ENCODE data around the gene PALLD.

Gene PALLD

GRCh38 chr4:168631241-168632162, 134.7 kb downstream of the PALLD start:
- Mint-ChIP-seq H3K4me1 (peaks cover 56% of the 10 kb centered on the region), H3K27me3 (ENCODE audit: low read depth) (no peaks in the 10 kb centered on the region)

GRCh38 chr4:168632301-168632725, 135.5 kb downstream of the PALLD start:
- H3K27ac Mint-ChIP-seq, result peak overlapping the region; percentile 83 to 99 (median 97)
- no peak for TF ChIP-seq CTCF (IDR thresholded peaks at IDR 0.05; ENCODE audit: unreplicated experiment in 3 of 3)
- H3K9me3 Mint-ChIP-seq, result no peaks in the 10 kb centered on the region
- H3K4me3 Mint-ChIP-seq, result peak overlapping the region; percentile 91 to 98 (median 92)
- peaks cover 63% of the 10 kb centered on the region for H3K4me1 Mint-ChIP-seq
- H3K27me3 Mint-ChIP-seq (ENCODE audit: low read depth), result no peaks in the 10 kb centered on the region
- H3K36me3 Mint-ChIP-seq (ENCODE audit: low read depth), result no peaks in the 10 kb centered on the region

More at GRCh38 chr4:168631241-168632162, 134.7 kb downstream of the PALLD start:
- peak; percentile 34 to 54 (median 44) for TF ChIP-seq CTCF (IDR thresholded peaks at IDR 0.05; ENCODE audit: unreplicated experiment in 3 of 3)
- H3K27ac Mint-ChIP-seq, result peak overlapping the region; percentile 83 to 99 (median 97)
- no peaks in the 10 kb centered on the region for H3K9me3 Mint-ChIP-seq
- no peaks in the 10 kb centered on the region for H3K36me3 Mint-ChIP-seq (ENCODE audit: low read depth)
- H3K4me3 Mint-ChIP-seq, result peak overlapping the region; percentile 91 to 98 (median 92)

- Mint-ChIP-seq H3K4me1 (peaks cover 67% of the 10 kb centered on the region), H3K27me3 (ENCODE audit: low read depth) (no peaks in the 10 kb centered on the region), H3K9me3 (no peaks in the 10 kb centered on the region), H3K4me3 (peak overlapping the region; percentile 91 to 98 (median 92)), H3K36me3 (ENCODE audit: low read depth) (no peaks in the 10 kb centered on the region), H3K27ac (peak overlapping the region; percentile 83 to 99 (median 97))
- no peak for TF ChIP-seq CTCF (IDR thresholded peaks at IDR 0.05; ENCODE audit: unreplicated experiment in 3 of 3)
Measured at GRCh38 chr4:168633064-168633463, 136.2 kb downstream of the PALLD start.

- H3K9me3 Mint-ChIP-seq, result no peaks in the 10 kb centered on the region
- H3K27me3 Mint-ChIP-seq (ENCODE audit: low read depth), result no peaks in the 10 kb centered on the region
- peak overlapping the region; percentile 83 to 99 (median 97) for H3K27ac Mint-ChIP-seq
- peak overlapping the region; percentile 91 to 98 (median 92) for H3K4me3 Mint-ChIP-seq
- no peaks in the 10 kb centered on the region for H3K36me3 Mint-ChIP-seq (ENCODE audit: low read depth)
- no peak for TF ChIP-seq CTCF (IDR thresholded peaks at IDR 0.05; ENCODE audit: unreplicated experiment in 3 of 3)
- H3K4me1 Mint-ChIP-seq, result peaks cover 67% of the 10 kb centered on the region
Measured at GRCh38 chr4:168633496-168633895, 136.6 kb downstream of the PALLD start.

- H3K27me3 Mint-ChIP-seq (ENCODE audit: low read depth), result no peaks in the 10 kb centered on the region
- H3K36me3 Mint-ChIP-seq (ENCODE audit: low read depth), result peaks cover 4% of the 10 kb centered on the region
- H3K4me3 Mint-ChIP-seq, result peak overlapping the region; percentile 85 to 98 (median 92)
- peak overlapping the region; percentile 83 to 97 (median 94) for H3K27ac Mint-ChIP-seq
- no peak for TF ChIP-seq CTCF (IDR thresholded peaks at IDR 0.05; ENCODE audit: unreplicated experiment in 3 of 3)
- no peaks in the 10 kb centered on the region for H3K9me3 Mint-ChIP-seq
- peaks cover 67% of the 10 kb centered on the region for H3K4me1 Mint-ChIP-seq
Measured at GRCh38 chr4:168634276-168634802, 137.5 kb downstream of the PALLD start.

Data from nephron (organoid).